Mucosa of descending colon (tissue), 3 donors: ENCODE data around the gene POP4. TPM values are rescaled to one million over a fixed set of nuclear protein-coding genes. Genes with fewer than 3 reads are reported as not detected.

ENCODE experiments used
- ATAC-seq: fragments of 200-7000 bp; cut with Tn5 transposase; one replicate; pipeline ENCODE4 v1.9.1; 2020; ENCODE audit warnings: mild to moderate bottlenecking, moderate library complexity
- DNase-seq, 3 donors: peaks; one replicate each; pipeline ENCODE4 v3.0.0-alpha.2; 2020
- H3K36me3 ChIP-seq: fragments of 200-600 bp; one replicate; pipeline ENCODE4 v1.8.0; 2021; ENCODE audit warnings: low read depth, mild to moderate bottlenecking
- H3K4me1 ChIP-seq: fragments of 200-600 bp; one replicate; pipeline ENCODE4 v1.8.0; 2021; ENCODE audit warnings: low read depth, mild to moderate bottlenecking
- H3K4me3 ChIP-seq: fragments of 200-600 bp; one replicate; pipeline ENCODE4 v1.8.0; 2021; ENCODE audit warnings: mild to moderate bottlenecking
- H3K9me3 ChIP-seq: fragments of 200-600 bp; one replicate; pipeline ENCODE4 v1.8.0; 2021; ENCODE audit warnings: mild to moderate bottlenecking
- intact Hi-C, 2 donors: fragments of 100-400 bp; cut with DNase I in 1 of 2; cut with micrococcal nuclease in 1 of 2; formaldehyde crosslinking; loops; one replicate each; pipeline versions ENCODE4 v1.11.0 to v1.11.1; 2022; cut with DNase I, micrococcal nuclease
- total RNA-seq, 3 donors: library from RNA; stranded (reverse); fragmentation: NEBNext Ultra II Directional in 2 of 3; extraction: Animal tissue kit (Norgen Biotek cat#: 25700) in 2 of 3; gene quantifications; one replicate each; pipeline versions ENCODE4 v1.2.1 to v1.2.4, GENCODE V29; 2021 to 2023
- TF ChIP-seq, protein P1 (sequence below): fragments of 200-600 bp; IDR thresholded peaks from one replicate; pipeline ENCODE4 v1.8.0; 2022; ENCODE audit warnings: antibody characterized with exemption, mild to moderate bottlenecking
- donor health status: DM: no; HTN: no; CAD: no; lungs with moderate emphysema.
- donor health status: DM: no; HTN: no; CAD: no.
- donor health status: DM: no; HTN: yes; CAD: no.

Gene POP4
- total RNA-seq, 3 donors from 2014 or later: 53.1 to 67.1 (median 65.6) TPM

GRCh38 chr19:29662604-29663404 lies 56.7 kb downstream of the POP4 start:
- ATAC-seq: no peak
- TF ChIP-seq, protein P1, sequence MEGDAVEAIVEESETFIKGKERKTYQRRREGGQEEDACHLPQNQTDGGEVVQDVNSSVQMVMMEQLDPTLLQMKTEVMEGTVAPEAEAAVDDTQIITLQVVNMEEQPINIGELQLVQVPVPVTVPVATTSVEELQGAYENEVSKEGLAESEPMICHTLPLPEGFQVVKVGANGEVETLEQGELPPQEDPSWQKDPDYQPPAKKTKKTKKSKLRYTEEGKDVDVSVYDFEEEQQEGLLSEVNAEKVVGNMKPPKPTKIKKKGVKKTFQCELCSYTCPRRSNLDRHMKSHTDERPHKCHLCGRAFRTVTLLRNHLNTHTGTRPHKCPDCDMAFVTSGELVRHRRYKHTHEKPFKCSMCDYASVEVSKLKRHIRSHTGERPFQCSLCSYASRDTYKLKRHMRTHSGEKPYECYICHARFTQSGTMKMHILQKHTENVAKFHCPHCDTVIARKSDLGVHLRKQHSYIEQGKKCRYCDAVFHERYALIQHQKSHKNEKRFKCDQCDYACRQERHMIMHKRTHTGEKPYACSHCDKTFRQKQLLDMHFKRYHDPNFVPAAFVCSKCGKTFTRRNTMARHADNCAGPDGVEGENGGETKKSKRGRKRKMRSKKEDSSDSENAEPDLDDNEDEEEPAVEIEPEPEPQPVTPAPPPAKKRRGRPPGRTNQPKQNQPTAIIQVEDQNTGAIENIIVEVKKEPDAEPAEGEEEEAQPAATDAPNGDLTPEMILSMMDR: no peak
- peaks cover 20% of the 10 kb centered on the region for H3K4me1 ChIP-seq
- H3K9me3 ChIP-seq: no peaks in the 10 kb centered on the region
- intact Hi-C loops: no loop called here
- no peaks in the 10 kb centered on the region for H3K36me3 ChIP-seq
- DNase-seq: peak in 2 of 3 donors; percentile 52 to 65
- no peak overlapping the region for H3K4me3 ChIP-seq

DNA sequence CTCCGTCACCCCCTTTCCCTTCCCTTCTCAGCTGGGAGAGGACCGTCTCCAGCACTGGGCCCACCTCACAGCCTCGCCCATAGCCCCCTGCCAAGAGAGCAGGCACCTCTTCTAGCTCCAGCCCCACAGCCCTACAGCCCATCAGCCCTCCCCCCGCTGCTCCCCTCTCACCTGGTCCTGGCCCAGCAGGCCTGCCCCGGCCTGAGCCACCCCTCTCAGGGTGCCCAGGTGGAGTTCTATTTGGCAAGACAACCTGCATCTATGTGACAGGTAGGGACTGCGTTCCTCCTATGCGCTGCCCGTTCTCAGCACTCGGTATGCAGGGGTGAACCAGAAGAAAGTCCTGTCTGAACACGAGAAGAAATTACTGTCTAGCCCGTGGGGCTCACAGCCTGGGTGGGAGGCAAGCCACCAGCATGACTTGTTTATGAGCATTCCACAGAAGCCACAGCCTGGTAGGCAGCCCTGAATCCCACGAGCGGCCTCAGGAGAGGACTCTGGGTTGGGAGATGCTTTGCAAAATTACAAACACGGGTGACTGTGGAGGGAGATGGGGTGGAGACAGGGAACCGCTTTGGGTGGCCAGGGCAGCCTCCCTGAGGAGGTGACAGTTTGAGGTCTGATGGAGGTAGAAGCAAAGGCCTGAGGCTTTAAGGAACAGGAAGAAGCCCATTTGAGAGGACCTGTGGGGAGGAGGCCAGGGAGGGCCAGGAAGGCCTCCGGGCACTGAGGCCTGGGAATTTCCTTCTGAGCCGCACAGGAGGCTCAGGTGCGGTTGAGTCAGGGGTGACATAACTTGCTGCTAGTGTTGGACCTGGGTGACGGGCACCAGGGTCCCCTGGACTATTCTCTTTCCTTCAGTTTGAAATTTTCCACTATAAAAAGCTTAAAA lies 58.0 kb downstream of the POP4 start:
- ATAC-seq (no peak), DNase-seq (peak in 1 of 3 donors; percentile 60)
- H3K9me3 ChIP-seq: no peaks in the 10 kb centered on the region
- no peaks in the 10 kb centered on the region for H3K36me3 ChIP-seq
- TF ChIP-seq, protein P1: no peak
- H3K4me1 ChIP-seq: peaks cover 22% of the 10 kb centered on the region
- no peak overlapping the region for H3K4me3 ChIP-seq
- intact Hi-C loops: no loop called here

DNA sequence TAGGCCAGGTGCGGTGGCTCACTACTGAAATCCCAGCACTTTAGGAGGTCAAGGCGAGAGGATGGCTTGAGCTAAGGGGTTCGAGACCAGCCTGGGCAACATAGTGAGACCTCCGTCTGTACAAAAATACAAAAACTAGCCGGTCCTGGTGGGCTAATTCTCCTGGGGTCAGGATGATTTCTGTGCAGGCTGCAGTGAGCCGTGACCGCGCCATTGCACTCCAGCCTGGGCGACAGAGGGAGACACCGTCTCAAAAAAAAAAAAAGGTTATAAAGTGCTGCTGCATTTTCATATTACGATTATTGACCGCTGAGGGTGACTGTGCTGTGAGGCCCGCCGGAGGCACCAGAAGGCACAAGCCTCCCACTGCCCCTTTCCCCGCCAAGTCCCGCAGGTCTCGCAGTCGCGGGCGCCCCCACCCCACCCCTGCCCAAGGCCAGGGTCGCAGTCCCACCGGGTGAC lies 58.7 kb downstream of the POP4 start:
- no peak for DNase-seq
- Histone ChIP-seq H3K9me3 (no peaks in the 10 kb centered on the region), H3K36me3 (no peaks in the 10 kb centered on the region), H3K4me3 (peak overlapping the region; percentile 72), H3K4me1 (peaks cover 22% of the 10 kb centered on the region)
- intact Hi-C loops: no loop called here
- TF ChIP-seq, protein P1: peak; percentile 7
- peak; percentile 16 for ATAC-seq

DNA sequence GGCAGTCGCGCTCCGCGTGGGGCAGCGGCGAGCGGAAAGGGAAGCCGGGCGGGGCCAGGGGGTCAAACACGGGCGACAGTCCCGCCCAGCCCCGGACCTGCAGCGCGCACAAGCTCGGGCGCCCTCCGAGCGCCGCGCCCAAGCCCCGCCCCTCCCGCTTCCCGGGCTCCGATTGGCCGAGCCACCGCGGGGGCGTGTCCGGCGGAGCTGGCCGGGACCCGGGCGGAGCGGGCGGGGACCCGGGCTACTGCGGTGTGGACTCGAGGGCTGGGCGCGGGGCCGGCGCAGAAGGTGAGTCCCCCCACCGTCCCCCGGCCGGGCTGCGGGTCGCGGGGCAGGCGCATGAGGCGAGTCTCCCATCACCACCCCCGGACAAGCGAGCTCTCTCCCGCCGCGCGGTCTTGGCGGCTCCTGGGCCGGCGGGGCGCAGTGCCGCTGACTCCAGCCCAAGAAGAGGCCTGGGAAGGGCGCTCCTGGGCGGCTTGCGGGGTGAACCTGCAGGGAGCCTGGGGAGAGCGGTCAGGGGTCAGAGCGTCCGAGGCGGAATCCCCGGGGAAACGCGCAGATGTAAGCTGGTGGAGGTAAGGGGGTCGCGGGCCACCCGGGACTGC lies 59.2 kb downstream of the POP4 start, which contains the start of gene PLEKHF1:
Gene PLEKHF1 (plus strand): TSS at position 247 of the 611 bp plus-strand sequence. CDS start 8,379 bp downstream, outside the sequence.
- Histone ChIP-seq H3K4me1 (peaks cover 22% of the 10 kb centered on the region), H3K4me3 (peak within 1 kb of the TSS; percentile 72), H3K36me3 (no peaks in the 10 kb centered on the region), H3K9me3 (no peaks in the 10 kb centered on the region)
- TF ChIP-seq, protein P1: no peak
- intact Hi-C loops: no loop called here
- ATAC-seq: peak; percentile 94
- peak; percentile 94 to 95 (median 94) for DNase-seq
